Skeletal muscle tissue (tissue), 4 donors: ENCODE data around the gene IRGC. TPM values are rescaled to one million over a fixed set of nuclear protein-coding genes. Genes with fewer than 3 reads are reported as not detected.

Source experiments
- H3K27ac ChIP-seq: one replicate; pipeline ENCODE4 v1.7.0; 2013; ENCODE audit warnings: mild to moderate bottlenecking, low read depth, low read length, inconsistent platforms
- H3K27me3 ChIP-seq, 3 donors: one replicate each; pipeline ENCODE4 v1.7.0; 2013; ENCODE audit warnings: low read length in 3 of 3; ENCODE audit not compliant: control insufficient read depth in 3 of 3, insufficient read depth in 3 of 3
- H3K36me3 ChIP-seq, 3 donors: one replicate each; pipeline ENCODE4 v1.7.0; 2013; ENCODE audit warnings: low read length in 3 of 3; ENCODE audit not compliant: control insufficient read depth in 3 of 3, insufficient read depth in 3 of 3
- H3K4me1 ChIP-seq, 3 donors: one replicate each; pipeline ENCODE4 v1.7.0; 2013; ENCODE audit warnings: low read length in 3 of 3, mild to moderate bottlenecking in 3 of 3; ENCODE audit not compliant: control insufficient read depth in 3 of 3, insufficient read depth in 3 of 3
- H3K4me3 ChIP-seq, 3 donors: one replicate each; pipeline ENCODE4 v1.7.0; 2013; ENCODE audit warnings: low read length in 3 of 3
- H3K9ac ChIP-seq, 3 donors: one replicate each; pipeline ENCODE4 v1.7.0; 2013; ENCODE audit warnings: low read length in 3 of 3, mild to moderate bottlenecking in 3 of 3, moderate library complexity in 2 of 3, low read depth in 1 of 3
- H3K9me3 ChIP-seq, 3 donors: one replicate each; pipeline ENCODE4 v1.7.0; 2013; ENCODE audit warnings: low read length in 3 of 3; ENCODE audit not compliant: control insufficient read depth in 3 of 3
- total RNA-seq: library from RNA; depleted of rRNA; stranded (reverse); fragments of >200 nt; gene quantifications from one replicate; pipeline ENCODE4 v1.2.3, GENCODE V29; 2014
- donor health status: Osteomylitis.

Gene IRGC
- total RNA-seq, 1 donor from 2014 or later = not detected

GRCh38 chr19:43704002-43704705 lies 11.7 kb upstream of the IRGC start:
- Histone ChIP-seq H3K4me1 (peaks cover 7 to 8% (median 8%) of the 10 kb centered on the region in 3 donors), H3K4me3 (no peak overlapping the region), H3K9ac (no peak overlapping the region), H3K9me3 (peaks cover 0 to 5% (median 2%) of the 10 kb centered on the region in 3 donors), H3K27me3 (peaks cover 4 to 10% (median 9%) of the 10 kb centered on the region in 3 donors), H3K27ac (no peak overlapping the region), H3K36me3 (no peaks in the 10 kb centered on the region)

GRCh38 chr19:43705729-43706128 lies 10.1 kb upstream of the IRGC start:
- peaks cover 0 to 4% (median 2%) of the 10 kb centered on the region in 3 donors for H3K27me3 ChIP-seq
- peaks cover 0 to 5% (median 2%) of the 10 kb centered on the region in 3 donors for H3K9me3 ChIP-seq
- no peak overlapping the region for H3K9ac ChIP-seq
- H3K36me3 ChIP-seq = no peaks in the 10 kb centered on the region
- H3K27ac ChIP-seq = no peak overlapping the region
- peaks cover 0 to 2% (median under 1%) of the 10 kb centered on the region in 3 donors for H3K4me1 ChIP-seq
- H3K4me3 ChIP-seq = no peak overlapping the region

- no peaks in the 10 kb centered on the region for H3K4me1 ChIP-seq
- H3K9ac ChIP-seq = no peak overlapping the region
- H3K27me3 ChIP-seq = peaks cover 0 to 4% (median 0%) of the 10 kb centered on the region in 3 donors
- H3K4me3 ChIP-seq = no peak overlapping the region
- no peak overlapping the region for H3K27ac ChIP-seq
- H3K36me3 ChIP-seq = no peaks in the 10 kb centered on the region
- H3K9me3 ChIP-seq = peaks cover 0 to 5% (median 2%) of the 10 kb centered on the region in 3 donors
Observed at GRCh38 chr19:43707158-43707712, 8.6 kb upstream of the IRGC start.

- Histone ChIP-seq H3K36me3 (no peaks in the 10 kb centered on the region), H3K4me3 (no peak overlapping the region), H3K9ac (no peak overlapping the region), H3K27ac (no peak overlapping the region), H3K4me1 (no peaks in the 10 kb centered on the region), H3K9me3 (peaks cover 0 to 5% (median 2%) of the 10 kb centered on the region in 3 donors), H3K27me3 (peaks cover 0 to 4% (median 0%) of the 10 kb centered on the region in 3 donors)
Observed at GRCh38 chr19:43708716-43709115, 7.2 kb upstream of the IRGC start.

- Histone ChIP-seq H3K9ac (no peak overlapping the region), H3K36me3 (no peaks in the 10 kb centered on the region), H3K27me3 (peaks cover 0 to 7% (median 0%) of the 10 kb centered on the region in 3 donors), H3K9me3 (peaks cover 0 to 5% (median 2%) of the 10 kb centered on the region in 3 donors), H3K4me3 (no peak overlapping the region), H3K27ac (no peak overlapping the region), H3K4me1 (no peaks in the 10 kb centered on the region)
Observed at GRCh38 chr19:43711751-43712355, 4.0 kb upstream of the IRGC start.

GRCh38 chr19:43713208-43713607 lies 2.7 kb upstream of the IRGC start:
- no peak overlapping the region for H3K9ac ChIP-seq
- H3K36me3 ChIP-seq = no peaks in the 10 kb centered on the region
- peaks cover 0 to 9% (median 0%) of the 10 kb centered on the region in 3 donors for H3K27me3 ChIP-seq
- no peaks in the 10 kb centered on the region for H3K4me1 ChIP-seq
- H3K27ac ChIP-seq = no peak overlapping the region
- peaks cover 0 to 5% (median 2%) of the 10 kb centered on the region in 3 donors for H3K9me3 ChIP-seq
- H3K4me3 ChIP-seq = no peak overlapping the region

GRCh38 chr19:43718627-43719377 lies 2.9 kb downstream of the IRGC start:
- no peak overlapping the region for H3K27ac ChIP-seq
- no peaks in the 10 kb centered on the region for H3K36me3 ChIP-seq
- no peak overlapping the region for H3K4me3 ChIP-seq
- no peak overlapping the region for H3K9ac ChIP-seq
- H3K9me3 ChIP-seq = no peaks in the 10 kb centered on the region
- peaks cover 3 to 10% (median 8%) of the 10 kb centered on the region in 3 donors for H3K27me3 ChIP-seq
- H3K4me1 ChIP-seq = no peaks in the 10 kb centered on the region

- no peaks in the 10 kb centered on the region for H3K9me3 ChIP-seq
- peaks cover 3 to 10% (median 8%) of the 10 kb centered on the region in 3 donors for H3K27me3 ChIP-seq
Observed at GRCh38 chr19:43719378-43719868, 3.5 kb downstream of the IRGC start.

GRCh38 chr19:43719918-43720317 lies 4.0 kb downstream of the IRGC start:
- H3K9me3 ChIP-seq = no peaks in the 10 kb centered on the region
- no peaks in the 10 kb centered on the region for H3K36me3 ChIP-seq
- H3K4me1 ChIP-seq = no peaks in the 10 kb centered on the region
- H3K27ac ChIP-seq = no peak overlapping the region
- peaks cover 3 to 10% (median 8%) of the 10 kb centered on the region in 3 donors for H3K27me3 ChIP-seq
- H3K9ac ChIP-seq = no peak overlapping the region
- no peak overlapping the region for H3K4me3 ChIP-seq

More at GRCh38 chr19:43719378-43719868, 3.5 kb downstream of the IRGC start:
- Histone ChIP-seq H3K9ac (no peak overlapping the region), H3K4me3 (no peak overlapping the region), H3K4me1 (no peaks in the 10 kb centered on the region), H3K36me3 (no peaks in the 10 kb centered on the region), H3K27ac (no peak overlapping the region)
